Suprapubic skin (tissue), 3 donors: Measurements from ENCODE around the gene UBTD1.

ENCODE experiments used
- CTCF ChIP-seq, 2 donors: fragments of 200-600 bp in 1 of 2; fragments of 450-650 bp in 1 of 2; sonication (generic) in 1 of 2; IDR thresholded peaks; one replicate each; pipeline ENCODE4 v1.5.1; 2016 to 2019; ENCODE audit warnings: antibody characterized with exemption in 2 of 2, mild to moderate bottlenecking in 1 of 2, moderate library complexity in 1 of 2
- EP300 ChIP-seq: sonication (generic); formaldehyde crosslinking; IDR thresholded peaks from one replicate; pipeline ENCODE4 v1.6.1; 2017; ENCODE audit warnings: antibody characterized with exemption

GRCh38 chr10:97534746-97535367 is 36.1 kb downstream of the UBTD1 start:
- TF ChIP-seq EP300: no peak
- TF ChIP-seq CTCF (IDR thresholded peaks at IDR 0.05): peak in 1 of 2 donors; percentile 36
